ENCODE results near the gene NAA40.

Gene NAA40

GRCh38 chr11:63986932-63987513 lies 48.2 kb downstream of the NAA40 start:
- no peak for DNase-seq (ENCODE audit: low read depth)

GRCh38 chr11:63991558-63991957 lies 52.8 kb downstream of the NAA40 start:
- no peak for DNase-seq (ENCODE audit: low read depth)

- DNase-seq (ENCODE audit: low read depth) = no peak
Measured at GRCh38 chr11:63993100-63993499, 54.3 kb downstream of the NAA40 start.

GRCh38 chr11:63993993-63994392 lies 55.2 kb downstream of the NAA40 start:
- DNase-seq (ENCODE audit: low read depth) = no peak

- no peak for DNase-seq (ENCODE audit: low read depth)
Measured at GRCh38 chr11:63996512-63996911, 57.7 kb downstream of the NAA40 start.

- no peak for DNase-seq (ENCODE audit: low read depth)
Measured at GRCh38 chr11:63997104-63997700, 58.4 kb downstream of the NAA40 start.

GRCh38 chr11:63997801-63998337 lies 59.1 kb downstream of the NAA40 start:
- no peak for DNase-seq (ENCODE audit: low read depth)

GRCh38 chr11:63998558-63999348 lies 60.0 kb downstream of the NAA40 start:
- DNase-seq (ENCODE audit: low read depth) = no peak

- peak; percentile 35 for DNase-seq (ENCODE audit: low read depth)
Measured at GRCh38 chr11:63999349-64000025, 60.7 kb downstream of the NAA40 start.

GRCh38 chr11:64000026-64000739 lies 61.4 kb downstream of the NAA40 start:
- DNase-seq (ENCODE audit: low read depth) = peak; percentile 37

GRCh38 chr11:64000740-64001483 lies 62.1 kb downstream of the NAA40 start:
- no peak for DNase-seq (ENCODE audit: low read depth)

- no peak for DNase-seq (ENCODE audit: low read depth)
Measured at GRCh38 chr11:64001484-64002420, 63.0 kb downstream of the NAA40 start.

GRCh38 chr11:64003807-64004589 lies 65.2 kb downstream of the NAA40 start:
- DNase-seq (ENCODE audit: low read depth) = no peak

- no peak for DNase-seq (ENCODE audit: low read depth)
Measured at GRCh38 chr11:64004590-64004984, 65.8 kb downstream of the NAA40 start.

- no peak for DNase-seq (ENCODE audit: low read depth)
Measured at GRCh38 chr11:64005691-64006090, 66.9 kb downstream of the NAA40 start.

GRCh38 chr11:64006398-64006797 lies 67.6 kb downstream of the NAA40 start:
- no peak for DNase-seq (ENCODE audit: low read depth)
